ENCODE measurements around the gene KRTAP4-9.

- TF ChIP-seq EZH2phosphoT487 (IDR thresholded peaks at IDR 0.05; ENCODE audit: borderline replicate concordance, low read length) = no peak
- TF ChIP-seq CTCF (IDR thresholded peaks at IDR 0.05; ENCODE audit: low read depth, low read length, poor library complexity, severe bottlenecking) = no peak
These were observed 42.5 kb downstream of the KRTAP4-9 start for GRCh38 chr17:41147531-41148204.

Data from DOHH2 (cell line).